Osteoblast (primary cell): ENCODE results near the gene GABRB3. TPM values are rescaled to one million over a fixed set of nuclear protein-coding genes. Genes with fewer than 3 reads are reported as not detected.

Source experiments
- DNase-seq: peaks from one replicate; pipeline ENCODE4 v3.0.0; 2011; ENCODE audit warnings: low spot score, mixed read lengths; ENCODE audit not compliant: insufficient read length; ENCODE audit errors: missing footprints
- H2AFZ ChIP-seq: 2 replicates; pipeline ENCODE4 v1.6.0; 2011; ENCODE audit warnings: mild to moderate bottlenecking, low read length
- H3K27ac ChIP-seq: 2 replicates; pipeline ENCODE4 v1.5.1; 2011; ENCODE audit warnings: mild to moderate bottlenecking, low read depth, low read length, moderate library complexity
- H3K27me3 ChIP-seq: 2 replicates; pipeline ENCODE4 v1.6.0; 2012; ENCODE audit warnings: mild to moderate bottlenecking, control low read depth, inconsistent platforms, low read length, moderate library complexity; ENCODE audit not compliant: insufficient read depth
- H3K36me3 ChIP-seq: 2 replicates; pipeline ENCODE4 v1.5.1; 2011; ENCODE audit warnings: mild to moderate bottlenecking, low read length, control low read depth, moderate library complexity; ENCODE audit not compliant: insufficient read depth
- H3K4me1 ChIP-seq: 2 replicates; pipeline ENCODE4 v1.5.1; 2011; ENCODE audit warnings: mild to moderate bottlenecking, low read length, control low read depth, moderate library complexity; ENCODE audit not compliant: insufficient read depth
- H3K4me2 ChIP-seq: 2 replicates; pipeline ENCODE4 v1.6.0; 2011; ENCODE audit warnings: mild to moderate bottlenecking, low read length; ENCODE audit not compliant: insufficient read depth
- H3K4me3 ChIP-seq: fragments of 200-600 bp; sonication (generic); 3 replicates; pipeline ENCODE4 v1.5.1; 2012; ENCODE audit warnings: mild to moderate bottlenecking, low read length, inconsistent platforms; ENCODE audit not compliant: insufficient read depth
- H3K79me2 ChIP-seq: 2 replicates; pipeline ENCODE4 v1.6.0; 2012; ENCODE audit warnings: mild to moderate bottlenecking, low read length, control low read depth, inconsistent platforms; ENCODE audit not compliant: insufficient read depth
- H3K9me3 ChIP-seq: 2 replicates; pipeline ENCODE4 v1.5.1; 2011; ENCODE audit warnings: low read depth, low read length, control low read depth
- H4K20me1 ChIP-seq: 2 replicates; pipeline ENCODE4 v1.6.0; 2012; ENCODE audit warnings: mild to moderate bottlenecking, low read length, control low read depth; ENCODE audit not compliant: insufficient read depth
- CTCF ChIP-seq: IDR thresholded peaks from 2 replicates; pipeline ENCODE4 v1.5.1; 2011; ENCODE audit warnings: mild to moderate bottlenecking, low read depth, low read length, moderate library complexity; ENCODE audit errors: extremely low read depth
- total RNA-seq: library from RNA; depleted of rRNA; stranded (reverse); fragments of >200 nt; gene quantifications from 2 replicates; pipeline ENCODE4 v1.2.3, GENCODE V29; 2012

GABRB3 gene
- total RNA-seq, 1 donor, result under 0.01 TPM

- no peaks in the 10 kb centered on the region for H3K4me1 ChIP-seq
- no peak for TF ChIP-seq CTCF
These were observed 182.2 kb downstream of the GABRB3 start for GRCh38 chr15:26590676-26591075.

GRCh38 chr15:26582840-26583239 lies 190.0 kb downstream of the GABRB3 start:
- Histone ChIP-seq H3K4me2 (no peak overlapping the region), H2AFZ (no peak overlapping the region), H3K9me3 (no peaks in the 10 kb centered on the region), H3K36me3 (no peaks in the 10 kb centered on the region), H4K20me1 (no peaks in the 10 kb centered on the region), H3K4me3 (no peak overlapping the region), H3K27me3 (no peaks in the 10 kb centered on the region), H3K27ac (no peak overlapping the region), H3K4me1 (no peaks in the 10 kb centered on the region), H3K79me2 (no peaks in the 10 kb centered on the region)
- no peak for DNase-seq
- TF ChIP-seq CTCF, result no peak

More at GRCh38 chr15:26590676-26591075, 182.2 kb downstream of the GABRB3 start:
- H2AFZ ChIP-seq, result no peak overlapping the region
- no peak for DNase-seq
- no peak overlapping the region for H3K4me2 ChIP-seq
- no peaks in the 10 kb centered on the region for H3K36me3 ChIP-seq
- no peak overlapping the region for H3K27ac ChIP-seq
- no peaks in the 10 kb centered on the region for H3K79me2 ChIP-seq
- no peaks in the 10 kb centered on the region for H3K27me3 ChIP-seq
- H3K4me3 ChIP-seq, result no peak overlapping the region
- H4K20me1 ChIP-seq, result no peaks in the 10 kb centered on the region
- H3K9me3 ChIP-seq, result peaks cover 6% of the 10 kb centered on the region

- H3K36me3 ChIP-seq, result no peaks in the 10 kb centered on the region
- H3K4me1 ChIP-seq, result no peaks in the 10 kb centered on the region
- H3K9me3 ChIP-seq, result no peaks in the 10 kb centered on the region
- H3K27me3 ChIP-seq, result no peaks in the 10 kb centered on the region
- H4K20me1 ChIP-seq, result no peaks in the 10 kb centered on the region
- no peak overlapping the region for H3K4me2 ChIP-seq
- H2AFZ ChIP-seq, result no peak overlapping the region
- DNase-seq, result no peak
- H3K4me3 ChIP-seq, result no peak overlapping the region
- H3K79me2 ChIP-seq, result no peaks in the 10 kb centered on the region
- no peak for TF ChIP-seq CTCF
- no peak overlapping the region for H3K27ac ChIP-seq
These were observed 191.9 kb downstream of the GABRB3 start for GRCh38 chr15:26580943-26581342.

- TF ChIP-seq CTCF, result no peak
- no peaks in the 10 kb centered on the region for H3K4me1 ChIP-seq
- H4K20me1 ChIP-seq, result no peaks in the 10 kb centered on the region
- no peaks in the 10 kb centered on the region for H3K27me3 ChIP-seq
- H3K4me3 ChIP-seq, result no peak overlapping the region
- no peak for DNase-seq
- H2AFZ ChIP-seq, result no peak overlapping the region
- H3K9me3 ChIP-seq, result no peaks in the 10 kb centered on the region
- H3K79me2 ChIP-seq, result no peaks in the 10 kb centered on the region
- no peaks in the 10 kb centered on the region for H3K36me3 ChIP-seq
- no peak overlapping the region for H3K27ac ChIP-seq
- H3K4me2 ChIP-seq, result no peak overlapping the region
These were observed 200.1 kb downstream of the GABRB3 start for GRCh38 chr15:26572602-26573350.
